Esophagus squamous epithelium (tissue), 4 donors: ENCODE results near the gene LRRC28.

Experiments used
- POLR2A ChIP-seq, 4 donors: fragments of 450-650 bp; IDR thresholded peaks; one replicate each; pipeline ENCODE4 v1.6.1; 2017; ENCODE audit warnings: antibody characterized with exemption in 4 of 4, mild to moderate bottlenecking in 4 of 4, moderate library complexity in 3 of 4
- TF ChIP-seq, protein P1 (sequence below), 6 experiments: fragments of 450-650 bp in 4 of 6; fragments of 200-600 bp in 2 of 6; sonication (generic) in 2 of 6; IDR thresholded peaks; one replicate each; pipeline ENCODE4 v1.5.1; 2016 to 2019; ENCODE audit warnings: antibody characterized with exemption in 6 of 6, mild to moderate bottlenecking in 4 of 6, moderate library complexity in 4 of 6

DNA sequence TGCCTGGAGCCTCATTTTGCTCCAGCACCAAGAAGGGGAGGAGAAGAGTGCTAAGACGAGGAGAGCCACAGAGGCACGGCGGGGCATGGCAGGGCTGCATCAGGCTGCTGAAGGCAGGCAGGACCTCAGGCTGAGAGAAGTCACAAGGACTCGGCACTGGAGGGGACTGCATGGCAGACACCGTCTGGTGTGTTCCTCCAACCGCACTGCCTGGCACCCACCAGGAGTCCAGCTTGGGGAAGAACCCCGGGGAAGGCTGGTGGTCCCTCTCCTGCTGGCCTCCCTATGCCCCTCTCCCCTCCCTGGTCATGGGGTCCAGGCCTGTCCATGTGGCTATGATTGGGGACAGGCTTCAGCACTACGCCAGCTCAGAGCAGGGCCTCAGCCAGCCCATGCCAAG is 161.3 kb downstream of the LRRC28 start:
- no peak for TF ChIP-seq POLR2A (IDR thresholded peaks at IDR 0.05)
- TF ChIP-seq, protein P1, sequence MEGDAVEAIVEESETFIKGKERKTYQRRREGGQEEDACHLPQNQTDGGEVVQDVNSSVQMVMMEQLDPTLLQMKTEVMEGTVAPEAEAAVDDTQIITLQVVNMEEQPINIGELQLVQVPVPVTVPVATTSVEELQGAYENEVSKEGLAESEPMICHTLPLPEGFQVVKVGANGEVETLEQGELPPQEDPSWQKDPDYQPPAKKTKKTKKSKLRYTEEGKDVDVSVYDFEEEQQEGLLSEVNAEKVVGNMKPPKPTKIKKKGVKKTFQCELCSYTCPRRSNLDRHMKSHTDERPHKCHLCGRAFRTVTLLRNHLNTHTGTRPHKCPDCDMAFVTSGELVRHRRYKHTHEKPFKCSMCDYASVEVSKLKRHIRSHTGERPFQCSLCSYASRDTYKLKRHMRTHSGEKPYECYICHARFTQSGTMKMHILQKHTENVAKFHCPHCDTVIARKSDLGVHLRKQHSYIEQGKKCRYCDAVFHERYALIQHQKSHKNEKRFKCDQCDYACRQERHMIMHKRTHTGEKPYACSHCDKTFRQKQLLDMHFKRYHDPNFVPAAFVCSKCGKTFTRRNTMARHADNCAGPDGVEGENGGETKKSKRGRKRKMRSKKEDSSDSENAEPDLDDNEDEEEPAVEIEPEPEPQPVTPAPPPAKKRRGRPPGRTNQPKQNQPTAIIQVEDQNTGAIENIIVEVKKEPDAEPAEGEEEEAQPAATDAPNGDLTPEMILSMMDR (IDR thresholded peaks at IDR 0.05), result no peak
